MM.1S (cell line): ENCODE results near the gene SHOC1.

ENCODE experiments used
- CTCF ChIP-seq: fragments of 300-600 bp; sonication (generic); IDR thresholded peaks from 2 replicates; pipeline ENCODE4 v1.5.1; 2016; ENCODE audit warnings: antibody characterized with exemption, low read length, mixed read lengths
- EZH2 ChIP-seq: fragments of 300-600 bp; sonication (generic); optimal IDR thresholded peaks from 2 replicates; pipeline ENCODE3; 2017; ENCODE audit warnings: low read depth, mild to moderate bottlenecking, antibody characterized with exemption, low read length, mixed read lengths
- EZH2phosphoT487 ChIP-seq: fragments of 300-600 bp; sonication (generic); IDR thresholded peaks from 2 replicates; pipeline ENCODE4 v1.6.1; 2018; ENCODE audit warnings: antibody characterized with exemption, low read length

DNA sequence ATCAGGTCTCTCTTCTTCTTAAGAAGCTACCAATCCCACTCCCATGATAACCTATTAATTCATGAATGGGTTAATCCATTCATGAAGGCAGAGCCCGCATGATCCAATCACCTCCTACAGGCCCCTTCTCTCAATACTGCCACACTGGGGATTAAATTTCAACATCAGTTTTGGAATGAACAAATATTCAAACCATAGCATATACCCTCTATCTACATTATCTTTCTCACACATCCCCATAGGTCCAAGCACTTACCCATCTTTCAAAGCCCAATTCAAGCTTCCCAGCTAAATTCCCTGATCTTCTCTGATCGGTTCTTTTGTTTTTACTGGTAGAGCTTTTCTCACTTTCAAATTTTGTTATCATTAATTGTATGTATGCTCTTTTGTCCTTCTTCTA, 10.5 kb upstream of the SHOC1 start:
- TF ChIP-seq CTCF (no peak), EZH2 (no peak), EZH2phosphoT487 (no peak)
